GM23338 (cell line): Measurements from ENCODE around the gene TBCEL. TPM values are rescaled to one million over a fixed set of nuclear protein-coding genes. Genes with fewer than 3 reads are reported as not detected.

ENCODE experiments used
- ATAC-seq: fragments of 200-7000 bp; cut with Tn5 transposase; 3 replicates; pipeline ENCODE4 v1.9.1; 2020
- DNase-seq: peaks from one replicate; pipeline ENCODE4 v3.0.0-alpha.2; 2015; ENCODE audit warnings: low spot score
- H2AFZ ChIP-seq: fragments of 200-600 bp; sonication (generic); 2 replicates; pipeline ENCODE4 v1.8.0; 2016; ENCODE audit warnings: antibody characterized with exemption, mild to moderate bottlenecking, moderate library complexity
- H3F3A ChIP-seq: fragments of 200-600 bp; sonication (generic); replicated peaks from 2 replicates; pipeline ENCODE4 v1.8.0; 2017; ENCODE audit warnings: antibody characterized with exemption, mixed run types, low read depth
- H3K27ac ChIP-seq: fragments of 200-600 bp; sonication (generic); 2 replicates; pipeline ENCODE4 v1.6.1; 2016; ENCODE audit warnings: low read depth
- H3K27me3 ChIP-seq: fragments of 200-600 bp; sonication (generic); 2 replicates; pipeline ENCODE4 v1.8.0; 2016; ENCODE audit warnings: mild to moderate bottlenecking, mixed run types, moderate library complexity; ENCODE audit not compliant: insufficient read depth
- H3K36me3 ChIP-seq: fragments of 200-600 bp; sonication (generic); 2 replicates; pipeline ENCODE4 v1.8.0; 2016; ENCODE audit warnings: mild to moderate bottlenecking; ENCODE audit not compliant: insufficient read depth
- H3K4me1 ChIP-seq: fragments of 200-600 bp; sonication (generic); 2 replicates; pipeline ENCODE4 v1.8.0; 2016; ENCODE audit warnings: mild to moderate bottlenecking, moderate library complexity; ENCODE audit not compliant: insufficient read depth
- H3K4me2 ChIP-seq: fragments of 200-600 bp; sonication (generic); 2 replicates; pipeline ENCODE4 v1.7.1; 2017; ENCODE audit warnings: mixed run types
- H3K4me3 ChIP-seq: fragments of 200-600 bp; sonication (generic); 2 replicates; pipeline ENCODE4 v1.6.1; 2016; ENCODE audit warnings: mixed run types
- H3K79me2 ChIP-seq: fragments of 200-600 bp; sonication (generic); replicated peaks from 2 replicates; pipeline ENCODE4 v1.8.0; 2017; ENCODE audit warnings: mild to moderate bottlenecking; ENCODE audit not compliant: insufficient read depth
- H3K9me2 ChIP-seq: fragments of 200-600 bp; sonication (generic); 2 replicates; pipeline ENCODE4 v1.8.0; 2017; ENCODE audit not compliant: insufficient read depth
- H4K20me1 ChIP-seq: fragments of 200-600 bp; sonication (generic); replicated peaks from 2 replicates; pipeline ENCODE4 v1.8.0; 2017; ENCODE audit warnings: mild to moderate bottlenecking; ENCODE audit not compliant: insufficient read depth
- H3K27ac Mint-ChIP-seq: 2 replicates; pipeline ENCODE4 v1.8.0; 2020; ENCODE audit warnings: inconsistent platforms, mild to moderate bottlenecking, moderate library complexity, mixed read lengths
- H3K27me3 Mint-ChIP-seq: 3 replicates; pipeline ENCODE4 v1.8.0; 2022; ENCODE audit warnings: low read depth, mild to moderate bottlenecking, moderate library complexity, mixed read lengths, inconsistent platforms; ENCODE audit not compliant: insufficient read depth, poor library complexity
- H3K36me3 Mint-ChIP-seq: 3 replicates; pipeline ENCODE4 v1.8.0; 2021; ENCODE audit warnings: low read depth, mild to moderate bottlenecking, inconsistent platforms, moderate library complexity, mixed read lengths
- H3K4me1 Mint-ChIP-seq: 3 replicates; pipeline ENCODE4 v1.8.0; 2020; ENCODE audit warnings: mild to moderate bottlenecking, inconsistent platforms, mixed read lengths
- H3K4me3 Mint-ChIP-seq: 3 replicates; pipeline ENCODE4 v1.8.0; 2021; ENCODE audit warnings: moderate library complexity, mild to moderate bottlenecking, inconsistent platforms, mixed read lengths
- H3K9me3 Mint-ChIP-seq: 3 replicates; pipeline ENCODE4 v1.8.0; 2020; ENCODE audit warnings: moderate library complexity, mild to moderate bottlenecking, inconsistent platforms, mixed read lengths
- CREB1 ChIP-seq: fragments of 250-450 bp; sonication (Bioruptor Pico); IDR thresholded peaks from 2 replicates; pipeline ENCODE4 v1.5.0; 2020; ENCODE audit warnings: low read depth, mild to moderate bottlenecking, moderate library complexity
- CTCF ChIP-seq, 2 experiments: fragments of 200-600 bp in 1 of 2; sonication (generic) in 1 of 2; conservative IDR thresholded peaks; 2 replicates each; pipeline versions ENCODE4 v1.5.1 to v1.6.1; 2016 to 2017; ENCODE audit warnings: antibody characterized with exemption in 2 of 2, low read depth in 2 of 2, mild to moderate bottlenecking in 2 of 2, moderate library complexity in 1 of 2
- ETS1 ChIP-seq: IDR thresholded peaks from 2 replicates; pipeline ENCODE4 v1.6.1; 2016; ENCODE audit warnings: antibody characterized with exemption
- EZH2 ChIP-seq: fragments of 200-600 bp; sonication (generic); IDR thresholded peaks from one replicate; pipeline ENCODE4 v1.8.0; 2017; ENCODE audit warnings: antibody characterized with exemption, mild to moderate bottlenecking, low read depth; ENCODE audit not compliant: unreplicated experiment
- EZH2phosphoT487 ChIP-seq: fragments of 200-600 bp; sonication (generic); IDR thresholded peaks from one replicate; pipeline ENCODE4 v1.8.1; 2018; ENCODE audit warnings: antibody characterized with exemption; ENCODE audit not compliant: unreplicated experiment
- JUNB ChIP-seq: IDR thresholded peaks from one replicate; pipeline ENCODE4 v1.6.1; 2016; ENCODE audit warnings: antibody characterized with exemption; ENCODE audit not compliant: unreplicated experiment
- NANOG ChIP-seq: IDR thresholded peaks from 2 replicates; pipeline ENCODE4 v1.6.1; 2016; ENCODE audit warnings: antibody characterized with exemption, borderline replicate concordance
- POLR2AphosphoS5 ChIP-seq: IDR thresholded peaks from 2 replicates; pipeline ENCODE4 v1.6.1; 2016; ENCODE audit warnings: antibody characterized with exemption, low read depth
- REST ChIP-seq: IDR thresholded peaks from one replicate; pipeline ENCODE4 v1.6.1; 2018; ENCODE audit warnings: antibody characterized with exemption; ENCODE audit not compliant: unreplicated experiment
- STAT1 ChIP-seq: IDR thresholded peaks from one replicate; pipeline ENCODE4 v1.6.1; 2016; ENCODE audit warnings: antibody characterized with exemption; ENCODE audit not compliant: unreplicated experiment
- ZNF114 ChIP-seq: fragments of 250-450 bp; sonication (Bioruptor Pico); IDR thresholded peaks from 2 replicates; pipeline ENCODE4 v1.5.0; 2020; ENCODE audit warnings: mild to moderate bottlenecking, moderate library complexity
- ZNF331 ChIP-seq: fragments of 250-450 bp; sonication (Bioruptor Pico); IDR thresholded peaks from 2 replicates; pipeline ENCODE4 v1.5.0; 2020; ENCODE audit warnings: low read depth, mild to moderate bottlenecking, moderate library complexity
- ZNF462 ChIP-seq: fragments of 250-450 bp; sonication (Bioruptor Pico); IDR thresholded peaks from 2 replicates; pipeline ENCODE4 v1.5.0; 2020; ENCODE audit warnings: mild to moderate bottlenecking, moderate library complexity
- polyA plus RNA-seq: library from polyadenylated mRNA; unstranded; fragments of >200 nt; fragmentation: Nextera tagmentation; extraction: Ambion mirVana; gene quantifications from 2 replicates; pipeline ENCODE4 v1.2.1, GENCODE V29; 2016
- total RNA-seq: library from RNA; depleted of rRNA; stranded (reverse); fragments of >200 nt; shearing (Covaris generic); gene quantifications from 2 replicates; pipeline ENCODE4 v1.2.3, GENCODE V29; 2014

The TBCEL gene
- total and polyA plus RNA-seq, 2 experiments from 2014 or later: 5.4 to 16.2 TPM

- no peak overlapping the region for H3K4me2 ChIP-seq
- H3K4me3 ChIP-seq: no peak overlapping the region
- TF ChIP-seq REST: no peak
- TF ChIP-seq POLR2AphosphoS5: no peak
- TF ChIP-seq ZNF462 (CRISPR knock-in tag): no peak
- no peak for TF ChIP-seq JUNB
- no peak for TF ChIP-seq EZH2phosphoT487
- no peak for TF ChIP-seq ZNF331
- TF ChIP-seq STAT1: no peak
- TF ChIP-seq ETS1: no peak
- TF ChIP-seq NANOG: no peak
- TF ChIP-seq EZH2: no peak
- TF ChIP-seq CTCF (conservative IDR thresholded peaks at IDR 0.05; ENCODE audit: low read depth in 2 of 2): no peak
- TF ChIP-seq ZNF114 (CRISPR knock-in tag): no peak
- TF ChIP-seq CREB1 (CRISPR knock-in tag): no peak
Observed at GRCh38 chr11:121095561-121095960, 71.7 kb downstream of the TBCEL start.

More at GRCh38 chr11:121095561-121095960, 71.7 kb downstream of the TBCEL start:
- Mint-ChIP-seq H3K9me3 (no peaks in the 10 kb centered on the region), H3K27me3 (no peaks in the 10 kb centered on the region), H3K36me3 (no peaks in the 10 kb centered on the region), H3K4me1 (peaks cover 3% of the 10 kb centered on the region), H3K27ac (no peak overlapping the region), H3K4me3 (no peak overlapping the region)
- H3K4me1 ChIP-seq: peaks cover 7% of the 10 kb centered on the region; the same call in 1 of the 2 replicates
- no peak overlapping the region for H2AFZ ChIP-seq
- no peak for DNase-seq
- no peaks in the 10 kb centered on the region for H4K20me1 ChIP-seq
- H3K27me3 ChIP-seq: no peaks in the 10 kb centered on the region
- no peak overlapping the region for H3K27ac ChIP-seq
- H3F3A ChIP-seq: no peaks in the 10 kb centered on the region
- no peak for ATAC-seq
- no peaks in the 10 kb centered on the region for H3K36me3 ChIP-seq
- H3K79me2 ChIP-seq: no peaks in the 10 kb centered on the region
- H3K9me2 ChIP-seq: peaks cover 38% of the 10 kb centered on the region
